Lower leg skin (tissue), 4 donors: ENCODE data around the gene PATL2. TPM values are rescaled to one million over a fixed set of nuclear protein-coding genes. Genes with fewer than 3 reads are reported as not detected.

Experiments used
- total RNA-seq, 4 donors: library from RNA; depleted of rRNA; stranded (reverse); fragments of >200 nt; gene quantifications; one replicate each; pipeline ENCODE4 v1.1.0, GENCODE V29; 2016

Gene PATL2
- total RNA-seq, 4 donors from 2014 or later, result 0.30 to 1.4 (median 0.33) TPM

Other genes with a start within 250 kb of the PATL2 start
- 10 to 100 TPM; 35.1 to 45.2 (median 42.3) TPM for gene EIF3J, start 174.2 kb downstream of the PATL2 start, total RNA-seq
- gene SPG11, start 47.7 kb downstream of the PATL2 start, total RNA-seq, result 100 to 1,000 TPM in 1 of 4 donors, 10 to 100 TPM in 3; 78.1 to 118 (median 89.7) TPM
- 1,000 to 10,000 TPM; 2,406 to 3,013 (median 2,777) TPM for gene B2M, start 194 bp upstream of the PATL2 start, total RNA-seq
- 10 to 100 TPM in 1 of 4 donors, 1 to 10 TPM in 3; 7.3 to 13.6 (median 8.6) TPM for gene TRIM69, start 25.2 kb upstream of the PATL2 start, total RNA-seq
- gene TERB2, start 245.4 kb upstream of the PATL2 start, total RNA-seq, result not detected